HepG2 (cell line): Measurements from ENCODE around the gene CAPN9. TPM values are rescaled to one million over a fixed set of nuclear protein-coding genes. Genes with fewer than 3 reads are reported as not detected.

ENCODE experiments used
- ARNT2 ChIP-seq: sonication (generic); formaldehyde crosslinking; IDR thresholded peaks from 2 replicates; pipeline ENCODE4 v1.8.0; 2022; ENCODE audit warnings: mild to moderate bottlenecking, low read depth, missing genetic modification reagents, moderate library complexity
- ATF1 ChIP-seq: IDR thresholded peaks from 2 replicates; pipeline ENCODE4 v1.6.1; 2016; ENCODE audit warnings: mild to moderate bottlenecking, control low read depth
- ATRX ChIP-seq: sonication (generic); formaldehyde crosslinking; IDR thresholded peaks from 2 replicates; pipeline ENCODE4 v1.4.0; 2020; ENCODE audit warnings: missing genetic modification reagents, borderline replicate concordance
- CTCF ChIP-seq: sonication (generic); formaldehyde crosslinking; IDR thresholded peaks from 2 replicates; pipeline ENCODE4 v1.5.0; 2020; ENCODE audit warnings: mild to moderate bottlenecking, missing genetic modification reagents, moderate library complexity
- ETV6 ChIP-seq: sonication (generic); formaldehyde crosslinking; conservative IDR thresholded peaks from 2 replicates; pipeline ENCODE4 v1.4.0; 2020; ENCODE audit warnings: missing genetic modification reagents
- FOSL1 ChIP-seq: sonication (generic); formaldehyde crosslinking; IDR thresholded peaks from 2 replicates; pipeline ENCODE4 v1.9.0; 2021; ENCODE audit warnings: missing genetic modification reagents, borderline replicate concordance
- FOXM1 ChIP-seq: sonication (generic); formaldehyde crosslinking; IDR thresholded peaks from 2 replicates; pipeline ENCODE4 v1.5.0; 2020; ENCODE audit warnings: missing genetic modification reagents
- MBNL3 ChIP-seq: fragments of 250-450 bp; sonication (Bioruptor Pico); conservative IDR thresholded peaks from 2 replicates; pipeline ENCODE4 v1.8.0; 2022; ENCODE audit warnings: mild to moderate bottlenecking, inconsistent platforms
- MED8 ChIP-seq: sonication (generic); formaldehyde crosslinking; IDR thresholded peaks from 2 replicates; pipeline ENCODE4 v1.8.1; 2023; ENCODE audit warnings: mild to moderate bottlenecking, missing genetic modification reagents; ENCODE audit not compliant: insufficient replicate concordance
- PITX1 ChIP-seq: sonication (generic); formaldehyde crosslinking; IDR thresholded peaks from 2 replicates; pipeline ENCODE4 v1.5.1; 2020; ENCODE audit warnings: mild to moderate bottlenecking, missing genetic modification reagents
- RFX1 ChIP-seq: fragments of 450-650 bp; IDR thresholded peaks from 2 replicates; pipeline ENCODE4 v1.6.1; 2017
- ZBTB3 ChIP-seq: sonication (generic); formaldehyde crosslinking; IDR thresholded peaks from 2 replicates; pipeline ENCODE4 v1.4.0; 2020; ENCODE audit warnings: low read depth, mild to moderate bottlenecking, moderate library complexity, missing genetic modification reagents, borderline replicate concordance
- ZBTB7A ChIP-seq: sonication (generic); formaldehyde crosslinking; IDR thresholded peaks from 2 replicates; pipeline ENCODE4 v1.8.0; 2022; ENCODE audit warnings: mild to moderate bottlenecking, missing genetic modification reagents
- ZNF143 ChIP-seq: sonication (generic); formaldehyde crosslinking; IDR thresholded peaks from 2 replicates; pipeline ENCODE4 v1.4.0; 2020; ENCODE audit warnings: missing genetic modification reagents
- ZNF605 ChIP-seq: sonication (generic); formaldehyde crosslinking; IDR thresholded peaks from 2 replicates; pipeline ENCODE4 v1.8.0; 2022; ENCODE audit warnings: mild to moderate bottlenecking, missing genetic modification reagents
- ZNF720 ChIP-seq: sonication (generic); formaldehyde crosslinking; IDR thresholded peaks from 2 replicates; pipeline ENCODE4 v1.4.0; 2020; ENCODE audit warnings: missing genetic modification reagents
- ZNF83 ChIP-seq: sonication (generic); formaldehyde crosslinking; IDR thresholded peaks from 2 replicates; pipeline ENCODE4 v1.4.0; 2020; ENCODE audit warnings: missing genetic modification reagents, mild to moderate bottlenecking, borderline replicate concordance
- polyA plus RNA-seq, 8 experiments: library from polyadenylated mRNA; depleted of rRNA in 3 of 8; stranded (reverse) in 7 of 8; unstranded in 1 of 8; fragments of >200 nt; fragmentation: Illumina TruSeq in 4 of 8; extraction: Trizol in 4 of 8; gene quantifications; 2 replicates each; pipeline versions ENCODE4 v1.2.1 to v1.2.3, GENCODE V29; 2011 to 2016; ENCODE audit warnings: low read depth in 4 of 8, missing spikeins in 1 of 8, mixed read lengths in 1 of 8; ENCODE audit not compliant: insufficient read depth in 1 of 8
- total RNA-seq, 5 experiments: library from RNA; depleted of rRNA; stranded (reverse); fragments of >200 nt; fragmentation: Illumina TruSeq; extraction: Trizol; gene quantifications; 2 replicates each; pipeline ENCODE4 v1.2.3, GENCODE V29; 2016; ENCODE audit warnings: low read depth in 1 of 5
- TF ChIP-seq, protein P1 (sequence below): sonication (generic); formaldehyde crosslinking; IDR thresholded peaks from 2 replicates; pipeline ENCODE4 v1.8.0; 2022; ENCODE audit warnings: mild to moderate bottlenecking, missing genetic modification reagents
- TF ChIP-seq, protein P2 (sequence below): IDR thresholded peaks from 2 replicates; pipeline ENCODE4 v1.6.1; 2016; ENCODE audit warnings: mild to moderate bottlenecking
- TF ChIP-seq, protein P3 (sequence below): fragments of 450-650 bp; IDR thresholded peaks from 2 replicates; pipeline ENCODE4 v1.6.1; 2017
- TF ChIP-seq, protein P4 (sequence below): sonication (generic); formaldehyde crosslinking; IDR thresholded peaks from 2 replicates; pipeline ENCODE4 v1.4.0; 2020; ENCODE audit warnings: missing genetic modification reagents, mild to moderate bottlenecking, borderline replicate concordance
- TF ChIP-seq, protein P5 (sequence below): sonication (generic); formaldehyde crosslinking; IDR thresholded peaks from 2 replicates; pipeline ENCODE4 v1.8.1; 2023; ENCODE audit warnings: mild to moderate bottlenecking, missing genetic modification reagents, borderline replicate concordance
- TF ChIP-seq, protein P6 (sequence below): sonication (generic); formaldehyde crosslinking; IDR thresholded peaks from 2 replicates; pipeline ENCODE4 v1.4.0; 2020; ENCODE audit warnings: missing genetic modification reagents

CAPN9 gene
- total and polyA plus RNA-seq, 2 of the 13 experiments (the other 11 are each of a cell fraction or from before 2014, with no cell fraction given), result 0.04 to 0.31 TPM

DNA sequence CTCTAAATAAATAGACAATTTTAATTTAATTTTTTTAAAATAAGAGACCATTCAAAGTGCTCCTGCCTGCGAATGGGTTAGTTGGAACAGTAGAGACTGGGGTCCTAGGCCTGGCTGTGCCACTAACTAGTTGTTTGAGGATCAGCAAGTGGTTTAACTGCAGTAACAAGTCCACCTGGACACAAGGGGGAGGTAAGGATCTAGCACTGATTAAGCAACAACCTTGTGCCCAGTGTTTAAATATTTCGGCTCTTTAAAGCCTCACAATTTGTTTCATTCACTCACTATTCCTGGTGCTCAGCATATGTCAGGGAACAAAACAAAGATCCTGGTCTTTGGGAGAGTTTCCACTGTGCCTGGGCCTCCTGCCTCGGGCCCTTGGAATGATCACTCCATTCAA lies 31.7 kb upstream of the CAPN9 start (continued):
- TF ChIP-seq CTCF (CRISPR knock-in tag), result peak; percentile 79
- TF ChIP-seq ZBTB7A (CRISPR knock-in tag), result no peak
- no peak for TF ChIP-seq ZNF605 (CRISPR knock-in tag)
- no peak for TF ChIP-seq MED8 (CRISPR knock-in tag)
- TF ChIP-seq RFX1, result no peak
- TF ChIP-seq ATRX (CRISPR knock-in tag), result no peak
- TF ChIP-seq, protein P1, sequence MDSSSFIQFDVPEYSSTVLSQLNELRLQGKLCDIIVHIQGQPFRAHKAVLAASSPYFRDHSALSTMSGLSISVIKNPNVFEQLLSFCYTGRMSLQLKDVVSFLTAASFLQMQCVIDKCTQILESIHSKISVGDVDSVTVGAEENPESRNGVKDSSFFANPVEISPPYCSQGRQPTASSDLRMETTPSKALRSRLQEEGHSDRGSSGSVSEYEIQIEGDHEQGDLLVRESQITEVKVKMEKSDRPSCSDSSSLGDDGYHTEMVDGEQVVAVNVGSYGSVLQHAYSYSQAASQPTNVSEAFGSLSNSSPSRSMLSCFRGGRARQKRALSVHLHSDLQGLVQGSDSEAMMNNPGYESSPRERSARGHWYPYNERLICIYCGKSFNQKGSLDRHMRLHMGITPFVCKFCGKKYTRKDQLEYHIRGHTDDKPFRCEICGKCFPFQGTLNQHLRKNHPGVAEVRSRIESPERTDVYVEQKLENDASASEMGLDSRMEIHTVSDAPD, result no peak
- TF ChIP-seq PITX1 (CRISPR knock-in tag), result no peak
- TF ChIP-seq, protein P2, sequence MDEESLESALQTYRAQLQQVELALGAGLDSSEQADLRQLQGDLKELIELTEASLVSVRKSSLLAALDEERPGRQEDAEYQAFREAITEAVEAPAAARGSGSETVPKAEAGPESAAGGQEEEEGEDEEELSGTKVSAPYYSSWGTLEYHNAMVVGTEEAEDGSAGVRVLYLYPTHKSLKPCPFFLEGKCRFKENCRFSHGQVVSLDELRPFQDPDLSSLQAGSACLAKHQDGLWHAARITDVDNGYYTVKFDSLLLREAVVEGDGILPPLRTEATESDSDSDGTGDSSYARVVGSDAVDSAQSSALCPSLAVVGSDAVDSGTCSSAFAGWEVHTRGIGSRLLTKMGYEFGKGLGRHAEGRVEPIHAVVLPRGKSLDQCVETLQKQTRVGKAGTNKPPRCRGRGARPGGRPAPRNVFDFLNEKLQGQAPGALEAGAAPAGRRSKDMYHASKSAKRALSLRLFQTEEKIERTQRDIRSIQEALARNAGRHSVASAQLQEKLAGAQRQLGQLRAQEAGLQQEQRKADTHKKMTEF (CRISPR knock-in tag), result no peak
- TF ChIP-seq ATF1, result no peak
- TF ChIP-seq MBNL3, result no peak
- TF ChIP-seq FOXM1 (CRISPR knock-in tag), result no peak
- TF ChIP-seq, protein P3, sequence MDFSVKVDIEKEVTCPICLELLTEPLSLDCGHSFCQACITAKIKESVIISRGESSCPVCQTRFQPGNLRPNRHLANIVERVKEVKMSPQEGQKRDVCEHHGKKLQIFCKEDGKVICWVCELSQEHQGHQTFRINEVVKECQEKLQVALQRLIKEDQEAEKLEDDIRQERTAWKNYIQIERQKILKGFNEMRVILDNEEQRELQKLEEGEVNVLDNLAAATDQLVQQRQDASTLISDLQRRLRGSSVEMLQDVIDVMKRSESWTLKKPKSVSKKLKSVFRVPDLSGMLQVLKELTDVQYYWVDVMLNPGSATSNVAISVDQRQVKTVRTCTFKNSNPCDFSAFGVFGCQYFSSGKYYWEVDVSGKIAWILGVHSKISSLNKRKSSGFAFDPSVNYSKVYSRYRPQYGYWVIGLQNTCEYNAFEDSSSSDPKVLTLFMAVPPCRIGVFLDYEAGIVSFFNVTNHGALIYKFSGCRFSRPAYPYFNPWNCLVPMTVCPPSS, result no peak
- TF ChIP-seq, protein P4, sequence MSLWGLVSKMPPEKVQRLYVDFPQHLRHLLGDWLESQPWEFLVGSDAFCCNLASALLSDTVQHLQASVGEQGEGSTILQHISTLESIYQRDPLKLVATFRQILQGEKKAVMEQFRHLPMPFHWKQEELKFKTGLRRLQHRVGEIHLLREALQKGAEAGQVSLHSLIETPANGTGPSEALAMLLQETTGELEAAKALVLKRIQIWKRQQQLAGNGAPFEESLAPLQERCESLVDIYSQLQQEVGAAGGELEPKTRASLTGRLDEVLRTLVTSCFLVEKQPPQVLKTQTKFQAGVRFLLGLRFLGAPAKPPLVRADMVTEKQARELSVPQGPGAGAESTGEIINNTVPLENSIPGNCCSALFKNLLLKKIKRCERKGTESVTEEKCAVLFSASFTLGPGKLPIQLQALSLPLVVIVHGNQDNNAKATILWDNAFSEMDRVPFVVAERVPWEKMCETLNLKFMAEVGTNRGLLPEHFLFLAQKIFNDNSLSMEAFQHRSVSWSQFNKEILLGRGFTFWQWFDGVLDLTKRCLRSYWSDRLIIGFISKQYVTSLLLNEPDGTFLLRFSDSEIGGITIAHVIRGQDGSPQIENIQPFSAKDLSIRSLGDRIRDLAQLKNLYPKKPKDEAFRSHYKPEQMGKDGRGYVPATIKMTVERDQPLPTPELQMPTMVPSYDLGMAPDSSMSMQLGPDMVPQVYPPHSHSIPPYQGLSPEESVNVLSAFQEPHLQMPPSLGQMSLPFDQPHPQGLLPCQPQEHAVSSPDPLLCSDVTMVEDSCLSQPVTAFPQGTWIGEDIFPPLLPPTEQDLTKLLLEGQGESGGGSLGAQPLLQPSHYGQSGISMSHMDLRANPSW (CRISPR knock-in tag), result no peak
- no peak for TF ChIP-seq ZNF720 (CRISPR knock-in tag)
- TF ChIP-seq ZNF83 (CRISPR knock-in tag), result no peak
- TF ChIP-seq FOSL1 (CRISPR knock-in tag), result no peak
- TF ChIP-seq, protein P5, sequence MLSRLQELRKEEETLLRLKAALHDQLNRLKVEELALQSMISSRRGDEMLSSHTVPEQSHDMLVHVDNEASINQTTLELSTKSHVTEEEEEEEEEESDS (CRISPR knock-in tag), result no peak
- TF ChIP-seq ETV6 (CRISPR knock-in tag), result no peak
- no peak for TF ChIP-seq ZBTB3 (CRISPR knock-in tag)
- TF ChIP-seq ARNT2 (CRISPR knock-in tag), result no peak
- TF ChIP-seq, protein P6, sequence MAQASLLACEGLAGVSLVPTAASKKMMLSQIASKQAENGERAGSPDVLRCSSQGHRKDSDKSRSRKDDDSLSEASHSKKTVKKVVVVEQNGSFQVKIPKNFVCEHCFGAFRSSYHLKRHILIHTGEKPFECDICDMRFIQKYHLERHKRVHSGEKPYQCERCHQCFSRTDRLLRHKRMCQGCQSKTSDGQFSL (CRISPR knock-in tag), result no peak
- no peak for TF ChIP-seq ZNF143 (CRISPR knock-in tag)
